PC-9 (cell line): ENCODE data around the gene CTNS. TPM values are rescaled to one million over a fixed set of nuclear protein-coding genes. Genes with fewer than 3 reads are reported as not detected.

Experiments
- BruUV-seq: library from RNA; stranded (reverse); fragments of 400-500 nt; replicated peaks from 2 replicates; lab custom pipeline; 2021; lab: Mats Ljungman, UMichigan
- CTCF ChIA-PET: fragments of 300-600 bp; sonication (Branson Sonifier 250); formaldehyde crosslinking; loops from one replicate; lab custom pipeline; 2022; ENCODE audit warnings: antibody characterized with exemption; lab: Charles Lee
- POLR2A ChIA-PET: fragments of 300-600 bp; sonication (Branson Sonifier 250); formaldehyde crosslinking; loops from one replicate; lab custom pipeline; 2022; ENCODE audit warnings: antibody characterized with exemption; ENCODE audit not compliant: unreplicated experiment; lab: Charles Lee
- DNase-seq, 2 experiments: peaks; one replicate each; pipeline versions ENCODE4 v3.0.0 to v3.0.0-alpha.2; 2015 to 2022; ENCODE audit warnings: mixed read lengths in 1 of 2
- H2AFZ ChIP-seq: fragments of 200-600 bp; sonication (generic); 2 replicates; pipeline ENCODE4 v1.8.1; 2017; ENCODE audit warnings: antibody characterized with exemption
- H3F3A ChIP-seq: fragments of 200-600 bp; sonication (generic); 2 replicates; pipeline ENCODE4 v1.8.1; 2017; ENCODE audit warnings: antibody characterized with exemption, mild to moderate bottlenecking, low read depth; ENCODE audit not compliant: insufficient read depth
- H3K27ac ChIP-seq: fragments of 200-600 bp; sonication (generic); 2 replicates; pipeline ENCODE4 v1.6.1; 2016; ENCODE audit warnings: mixed run types
- H3K27me3 ChIP-seq: fragments of 200-600 bp; sonication (generic); 2 replicates; pipeline ENCODE4 v1.6.1; 2016; ENCODE audit warnings: low read depth, mixed run types; ENCODE audit not compliant: insufficient read depth
- H3K36me3 ChIP-seq: fragments of 200-600 bp; sonication (generic); 2 replicates; pipeline ENCODE4 v1.6.1; 2016; ENCODE audit warnings: low read depth, mixed run types
- H3K4me1 ChIP-seq: fragments of 200-600 bp; sonication (generic); replicated peaks from 2 replicates; pipeline ENCODE4 v1.6.1; 2016; ENCODE audit warnings: mixed run types; ENCODE audit not compliant: insufficient read depth
- H3K4me2 ChIP-seq: fragments of 200-600 bp; sonication (generic); 2 replicates; pipeline ENCODE4 v1.6.1; 2017; ENCODE audit warnings: mixed run types
- H3K4me3 ChIP-seq: fragments of 200-600 bp; sonication (generic); 2 replicates; pipeline ENCODE4 v1.6.1; 2016; ENCODE audit warnings: mixed run types
- H3K79me2 ChIP-seq: fragments of 200-600 bp; sonication (generic); 2 replicates; pipeline ENCODE4 v1.6.1; 2017; ENCODE audit warnings: low read depth, mixed run types
- H3K9me2 ChIP-seq: fragments of 200-600 bp; sonication (generic); 2 replicates; pipeline ENCODE4 v1.8.1; 2017; ENCODE audit warnings: mild to moderate bottlenecking; ENCODE audit not compliant: insufficient read depth
- H3K9me3 ChIP-seq: fragments of 200-600 bp; sonication (generic); 2 replicates; pipeline ENCODE4 v1.8.1; 2016; ENCODE audit warnings: low read depth; ENCODE audit not compliant: insufficient read depth
- H4K20me1 ChIP-seq: fragments of 200-600 bp; sonication (generic); 2 replicates; pipeline ENCODE4 v1.8.1; 2017; ENCODE audit not compliant: insufficient read depth
- EZH2 ChIP-seq: fragments of 200-600 bp; sonication (generic); IDR thresholded peaks from 2 replicates; pipeline ENCODE4 v1.8.0; 2017; ENCODE audit warnings: antibody characterized with exemption, low read depth
- intact Hi-C: fragments of 100-400 bp; cut with micrococcal nuclease; formaldehyde crosslinking; loops from one replicate; pipeline ENCODE4 v1.10.0; 2022; ENCODE audit not compliant: unreplicated experiment
- total RNA-seq: library from RNA; stranded (reverse); gene quantifications from 2 replicates; pipeline ENCODE4 v1.2.3, GENCODE V29; 2021
- TF ChIP-seq, protein P1 (sequence below): fragments of 200-600 bp; sonication (generic); conservative IDR thresholded peaks from 2 replicates; pipeline ENCODE4 v1.6.1; 2017; ENCODE audit warnings: mixed run types, antibody characterized with exemption, mild to moderate bottlenecking, moderate library complexity

The CTNS gene
- total RNA-seq, 1 experiment from 2014 or later: 12.5 TPM

DNA sequence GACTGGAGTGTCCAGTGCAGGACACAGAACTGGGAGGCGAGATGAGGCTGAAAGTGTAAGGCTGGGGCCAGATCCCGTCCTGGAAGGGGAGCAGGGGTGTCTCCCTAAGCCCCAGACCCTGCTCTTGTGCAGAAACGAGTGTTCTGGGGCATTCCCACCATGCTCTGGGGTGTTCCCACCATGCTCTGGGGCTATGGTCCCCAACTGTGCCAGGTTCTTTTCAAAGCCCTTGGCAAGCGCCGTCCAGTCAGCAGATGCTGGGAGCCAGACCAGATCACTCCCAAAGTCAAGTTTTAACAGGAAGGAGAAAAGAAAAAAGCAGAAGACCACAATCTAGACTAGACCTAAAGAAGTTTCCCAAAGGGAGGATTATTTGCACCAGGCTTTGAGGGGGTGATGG lies 29.3 kb downstream of the CTNS start:
- POLR2A ChIA-PET: no interaction called here
- no peak overlapping the region for H3K4me3 ChIP-seq
- no peaks in the 10 kb centered on the region for H3K27me3 ChIP-seq
- peak overlapping the region; percentile 98; the same call in 1 of the 2 replicates for H3K4me2 ChIP-seq
- H3F3A ChIP-seq: peaks cover 15% of the 10 kb centered on the region
- intact Hi-C loops: loop anchor here (5.0 kb wide), 2 partner anchors 56 to 1259 kb away; partner anchors contain the start of gene HASPIN
- no peak for DNase-seq
- H4K20me1 ChIP-seq: peaks cover 39% of the 10 kb centered on the region
- H2AFZ ChIP-seq: no peak overlapping the region
- no peak for TF ChIP-seq EZH2
- TF ChIP-seq, protein P1, sequence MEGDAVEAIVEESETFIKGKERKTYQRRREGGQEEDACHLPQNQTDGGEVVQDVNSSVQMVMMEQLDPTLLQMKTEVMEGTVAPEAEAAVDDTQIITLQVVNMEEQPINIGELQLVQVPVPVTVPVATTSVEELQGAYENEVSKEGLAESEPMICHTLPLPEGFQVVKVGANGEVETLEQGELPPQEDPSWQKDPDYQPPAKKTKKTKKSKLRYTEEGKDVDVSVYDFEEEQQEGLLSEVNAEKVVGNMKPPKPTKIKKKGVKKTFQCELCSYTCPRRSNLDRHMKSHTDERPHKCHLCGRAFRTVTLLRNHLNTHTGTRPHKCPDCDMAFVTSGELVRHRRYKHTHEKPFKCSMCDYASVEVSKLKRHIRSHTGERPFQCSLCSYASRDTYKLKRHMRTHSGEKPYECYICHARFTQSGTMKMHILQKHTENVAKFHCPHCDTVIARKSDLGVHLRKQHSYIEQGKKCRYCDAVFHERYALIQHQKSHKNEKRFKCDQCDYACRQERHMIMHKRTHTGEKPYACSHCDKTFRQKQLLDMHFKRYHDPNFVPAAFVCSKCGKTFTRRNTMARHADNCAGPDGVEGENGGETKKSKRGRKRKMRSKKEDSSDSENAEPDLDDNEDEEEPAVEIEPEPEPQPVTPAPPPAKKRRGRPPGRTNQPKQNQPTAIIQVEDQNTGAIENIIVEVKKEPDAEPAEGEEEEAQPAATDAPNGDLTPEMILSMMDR: no peak
- no peak overlapping the region for H3K27ac ChIP-seq
- no peaks in the 10 kb centered on the region for H3K36me3 ChIP-seq
- BruUV-seq: no TSS peak
- no peaks in the 10 kb centered on the region for H3K9me3 ChIP-seq
- H3K9me2 ChIP-seq: no peaks in the 10 kb centered on the region
- CTCF ChIA-PET: no interaction called here
- peaks cover 25% of the 10 kb centered on the region for H3K4me1 ChIP-seq
- peaks cover 53% of the 10 kb centered on the region for H3K79me2 ChIP-seq

DNA sequence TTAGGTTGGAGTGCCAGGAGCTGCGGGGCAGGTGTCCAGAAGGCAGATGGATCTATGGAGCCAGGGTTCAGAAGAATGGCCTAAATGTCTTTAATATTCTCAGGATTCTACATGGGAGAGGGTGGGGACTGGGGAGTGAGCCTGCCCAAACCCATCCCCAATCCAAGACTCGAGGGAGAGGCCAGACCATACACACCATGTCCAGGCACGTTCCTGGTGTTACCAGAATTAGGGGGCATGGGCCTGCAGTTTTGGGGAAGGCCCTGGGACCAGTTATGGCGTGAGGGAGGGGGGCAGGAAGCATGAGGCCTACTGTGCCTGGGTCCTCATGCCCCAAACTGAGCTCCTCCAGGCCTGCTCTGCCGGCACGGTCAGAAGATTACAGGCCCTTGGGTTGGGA lies 30.0 kb downstream of the CTNS start:
- ChIA-PET CTCF (no interaction called here), POLR2A (no interaction called here)
- BruUV-seq: no TSS peak
- DNase-seq: no peak
- Histone ChIP-seq H3K9me2 (no peaks in the 10 kb centered on the region), H3K4me2 (peak overlapping the region; percentile 98), H3F3A (peaks cover 16% of the 10 kb centered on the region), H3K9me3 (no peaks in the 10 kb centered on the region), H3K4me3 (peak overlapping the region; percentile 95; the same call in 1 of the 2 replicates), H3K27me3 (no peaks in the 10 kb centered on the region), H3K79me2 (peaks cover 60% of the 10 kb centered on the region), H3K27ac (no peak overlapping the region), H3K4me1 (peaks cover 25% of the 10 kb centered on the region), H2AFZ (no peak overlapping the region), H4K20me1 (peaks cover 39% of the 10 kb centered on the region), H3K36me3 (no peaks in the 10 kb centered on the region)
- intact Hi-C loops: loop anchor here (5.0 kb wide), 2 partner anchors 56 to 1259 kb away; partner anchors contain the start of gene HASPIN
- TF ChIP-seq, protein P1: no peak
- TF ChIP-seq EZH2: no peak

DNA sequence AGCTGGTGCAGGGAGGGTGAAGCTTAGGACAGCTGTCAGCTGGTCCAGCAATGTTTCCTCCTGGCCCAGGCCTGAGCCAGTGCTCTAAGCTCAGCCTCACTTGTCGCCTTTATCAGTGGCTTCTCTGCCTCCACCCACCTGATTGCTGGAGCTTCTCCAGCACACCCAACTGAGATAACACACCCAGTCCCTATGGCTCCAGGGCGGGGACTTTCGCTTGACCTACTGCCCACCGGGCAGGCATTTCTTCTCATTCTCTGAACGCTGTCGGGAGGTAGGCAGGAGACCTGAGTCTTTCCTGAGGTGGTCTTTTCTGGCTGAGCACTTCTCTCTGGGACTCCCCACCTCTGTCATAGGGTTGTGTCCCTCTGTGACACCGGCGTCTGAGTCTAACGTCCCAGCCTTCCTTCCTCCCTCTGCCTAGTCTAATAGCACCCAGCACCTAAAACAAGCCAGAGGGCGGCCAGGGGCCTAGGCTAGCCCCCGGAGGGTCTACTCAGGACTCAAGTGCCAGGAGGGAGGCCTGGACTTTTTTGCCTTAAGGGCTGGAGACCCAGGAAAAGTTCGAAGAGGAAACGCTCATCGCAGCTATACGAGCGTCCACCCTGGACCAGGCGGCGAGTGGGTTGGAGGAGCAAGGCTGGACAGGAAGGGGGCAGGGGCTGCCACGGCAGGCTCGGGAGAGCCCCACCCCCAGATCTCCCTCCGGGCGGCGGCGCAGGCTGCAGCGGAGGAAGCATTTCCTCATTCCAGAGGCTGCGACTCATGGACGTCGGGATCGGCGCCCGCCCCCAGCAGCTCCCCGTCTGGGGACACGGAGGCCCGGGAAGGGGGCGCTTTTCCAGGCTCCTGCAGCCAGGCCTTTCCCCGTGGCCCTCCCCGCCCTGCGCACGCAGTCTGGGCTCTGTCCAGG lies 31.1 kb downstream of the CTNS start:
- Histone ChIP-seq H2AFZ (peak overlapping the region; percentile 83), H3K4me1 (peaks cover 25% of the 10 kb centered on the region), H3K4me2 (peak overlapping the region; percentile 98), H3F3A (peaks cover 24% of the 10 kb centered on the region), H3K36me3 (no peaks in the 10 kb centered on the region), H3K79me2 (peaks cover 63% of the 10 kb centered on the region), H3K9me3 (no peaks in the 10 kb centered on the region), H3K9me2 (no peaks in the 10 kb centered on the region), H3K27me3 (no peaks in the 10 kb centered on the region), H4K20me1 (peaks cover 39% of the 10 kb centered on the region), H3K4me3 (peak overlapping the region; percentile 95), H3K27ac (peak overlapping the region; percentile 88)
- TF ChIP-seq EZH2: no peak
- TF ChIP-seq, protein P1: no peak; the same call in 1 of the 2 replicates
- ChIA-PET POLR2A (interaction anchor here (0.6 to 1.7 kb wide), 18 partner anchors 30 to 1261 kb away, joined by 3 to 30 read pairs (median 4); partner anchors contain the start of genes CTNS and SHPK), CTCF (interaction anchor here (0.6 kb wide), 1 partner anchor 465 kb away, joined by 3 read pairs; no protein-coding TSS in a partner anchor)
- BruUV-seq: TSS peak; percentile 45
- peak; percentile 87 to 95 for DNase-seq
- intact Hi-C loops: loop anchor here (1.0 to 5.0 kb wide), 4 partner anchors 31 to 1260 kb away; partner anchors contain the start of genes CTNS, HASPIN and SHPK
